BJ (cell line): ENCODE results near the gene GTF2A1L. TPM values are rescaled to one million over a fixed set of nuclear protein-coding genes. Genes with fewer than 3 reads are reported as not detected.

Experiments used
- CTCF ChIA-PET: fragments of 350-600 bp; formaldehyde crosslinking; extraction: SDS; loops from one replicate; lab custom pipeline; 2021; ENCODE audit warnings: antibody characterized with exemption, inconsistent platforms; lab: Yijun Ruan, JAX
- POLR2A ChIA-PET: fragments of 300-600 bp; sonication (Branson Sonifier 250); formaldehyde crosslinking; extraction: SDS; loops from one replicate; lab custom pipeline; 2021; ENCODE audit warnings: antibody characterized with exemption; lab: Charles Lee
- DNase-seq: peaks from one replicate; pipeline ENCODE4 v3.0.0-alpha.2; 2011; ENCODE audit warnings: low read depth
- H3K27me3 ChIP-seq: 2 replicates; pipeline ENCODE4 v1.6.0; 2011; ENCODE audit warnings: low read length; ENCODE audit not compliant: control insufficient read depth, insufficient read depth
- H3K36me3 ChIP-seq: 2 replicates; pipeline ENCODE4 v1.5.1; 2011; ENCODE audit warnings: low read length; ENCODE audit not compliant: control insufficient read depth, insufficient read depth
- H3K4me3 ChIP-seq: 2 replicates; pipeline ENCODE4 v1.5.1; 2011; ENCODE audit warnings: low read depth, mild to moderate bottlenecking, control low read depth, low read length
- polyA plus RNA-seq: library from polyadenylated mRNA; depleted of rRNA; stranded (reverse); fragments of >200 nt; gene quantifications from 2 replicates; pipeline ENCODE4 v1.2.3, GENCODE V29; 2011
- TF ChIP-seq, protein P1 (sequence below): IDR thresholded peaks from 2 replicates; pipeline ENCODE4 v1.5.1; 2011; ENCODE audit warnings: low read depth, mild to moderate bottlenecking, control low read depth, inconsistent platforms, low read length, moderate library complexity; ENCODE audit not compliant: insufficient read depth

GTF2A1L gene
- polyA plus RNA-seq, 1 experiment, result not detected

GRCh38 chr2:48578313-48578712, 39.3 kb upstream of the GTF2A1L start:
- TF ChIP-seq, protein P1, sequence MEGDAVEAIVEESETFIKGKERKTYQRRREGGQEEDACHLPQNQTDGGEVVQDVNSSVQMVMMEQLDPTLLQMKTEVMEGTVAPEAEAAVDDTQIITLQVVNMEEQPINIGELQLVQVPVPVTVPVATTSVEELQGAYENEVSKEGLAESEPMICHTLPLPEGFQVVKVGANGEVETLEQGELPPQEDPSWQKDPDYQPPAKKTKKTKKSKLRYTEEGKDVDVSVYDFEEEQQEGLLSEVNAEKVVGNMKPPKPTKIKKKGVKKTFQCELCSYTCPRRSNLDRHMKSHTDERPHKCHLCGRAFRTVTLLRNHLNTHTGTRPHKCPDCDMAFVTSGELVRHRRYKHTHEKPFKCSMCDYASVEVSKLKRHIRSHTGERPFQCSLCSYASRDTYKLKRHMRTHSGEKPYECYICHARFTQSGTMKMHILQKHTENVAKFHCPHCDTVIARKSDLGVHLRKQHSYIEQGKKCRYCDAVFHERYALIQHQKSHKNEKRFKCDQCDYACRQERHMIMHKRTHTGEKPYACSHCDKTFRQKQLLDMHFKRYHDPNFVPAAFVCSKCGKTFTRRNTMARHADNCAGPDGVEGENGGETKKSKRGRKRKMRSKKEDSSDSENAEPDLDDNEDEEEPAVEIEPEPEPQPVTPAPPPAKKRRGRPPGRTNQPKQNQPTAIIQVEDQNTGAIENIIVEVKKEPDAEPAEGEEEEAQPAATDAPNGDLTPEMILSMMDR, result no peak
- ChIA-PET POLR2A (no interaction called here), CTCF (no interaction called here)

DNA sequence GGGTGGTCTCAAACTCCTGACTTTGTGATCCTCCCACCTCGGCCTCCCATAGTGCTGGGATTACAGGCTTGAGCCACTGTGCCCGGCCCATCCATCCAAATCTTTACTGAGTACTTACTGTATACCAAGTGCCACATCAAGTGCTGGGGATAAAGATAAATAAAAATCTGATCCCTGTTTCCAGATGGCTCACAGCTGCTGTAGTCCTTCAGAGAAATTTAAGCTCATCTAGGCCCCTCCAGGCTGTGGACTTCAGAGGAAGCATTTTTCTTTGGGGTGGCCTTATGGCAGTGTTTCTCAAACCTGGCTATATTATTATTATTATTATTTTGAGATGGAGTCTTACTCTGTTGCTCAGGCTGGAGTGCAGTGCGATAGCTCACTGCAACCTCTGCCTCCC, 33.7 kb upstream of the GTF2A1L start:
- Histone ChIP-seq H3K27me3 (no peaks in the 10 kb centered on the region), H3K36me3 (no peaks in the 10 kb centered on the region), H3K4me3 (no peak overlapping the region)
- DNase-seq, result no peak
- CTCF ChIA-PET, result interaction anchor here (0.9 kb wide), 1 partner anchor 113 kb away, joined by 3 read pairs; no protein-coding TSS in a partner anchor
- POLR2A ChIA-PET, result interaction anchor here (0.7 kb wide), 1 partner anchor 1558 kb away, joined by 16 read pairs; no protein-coding TSS in a partner anchor
- TF ChIP-seq, protein P1, result no peak

More at GRCh38 chr2:48578313-48578712, 39.3 kb upstream of the GTF2A1L start:
- Histone ChIP-seq H3K4me3 (no peak overlapping the region), H3K36me3 (no peaks in the 10 kb centered on the region), H3K27me3 (no peaks in the 10 kb centered on the region)
- no peak for DNase-seq

- ChIA-PET CTCF (interaction anchor here (1.3 kb wide), 1 partner anchor 12 kb away, joined by 3 read pairs; no protein-coding TSS in a partner anchor), POLR2A (no interaction called here)
- no peak for DNase-seq
These were observed 33.1 kb upstream of the GTF2A1L start for GRCh38 chr2:48584551-48584950.

GRCh38 chr2:48586433-48586832, 31.2 kb upstream of the GTF2A1L start:
- TF ChIP-seq, protein P1, result no peak
- Histone ChIP-seq H3K4me3 (no peak overlapping the region), H3K27me3 (no peaks in the 10 kb centered on the region), H3K36me3 (no peaks in the 10 kb centered on the region)
- CTCF ChIA-PET, result no interaction called here
- DNase-seq, result no peak
- POLR2A ChIA-PET, result no interaction called here

More at GRCh38 chr2:48584551-48584950, 33.1 kb upstream of the GTF2A1L start:
- Histone ChIP-seq H3K36me3 (no peaks in the 10 kb centered on the region), H3K4me3 (no peak overlapping the region), H3K27me3 (no peaks in the 10 kb centered on the region)
- TF ChIP-seq, protein P1, result no peak

DNA sequence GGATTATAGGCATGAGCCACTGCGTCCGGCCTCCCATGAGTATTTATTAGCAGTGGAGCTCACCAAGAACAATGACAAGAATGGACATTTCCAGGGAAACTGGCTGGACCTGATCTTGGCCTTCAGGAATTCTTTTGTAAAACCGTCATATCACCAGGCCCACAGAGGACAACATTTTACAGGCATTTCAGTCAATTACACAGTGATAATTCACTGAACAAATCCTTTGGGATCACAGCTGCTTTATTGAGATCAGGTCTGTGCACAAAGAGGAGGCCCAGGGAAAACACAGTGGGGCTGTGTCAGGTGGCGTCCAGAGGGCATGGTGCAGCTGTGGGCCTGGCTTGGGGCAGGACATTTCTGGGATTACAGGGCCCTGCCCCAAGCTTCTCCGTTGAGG, 30.1 kb upstream of the GTF2A1L start:
- TF ChIP-seq, protein P1, result no peak
- Histone ChIP-seq H3K36me3 (no peaks in the 10 kb centered on the region), H3K27me3 (no peaks in the 10 kb centered on the region), H3K4me3 (no peak overlapping the region)
- CTCF ChIA-PET, result interaction anchor here (0.7 to 2.8 kb wide), 6 partner anchors 16 to 139 kb away, joined by 3 to 15 read pairs (median 4); no protein-coding TSS in a partner anchor
- no peak for DNase-seq
- POLR2A ChIA-PET, result no interaction called here
